Thyroid gland (tissue), 4 donors: ENCODE data around the gene IFIT2. TPM values are rescaled to one million over a fixed set of nuclear protein-coding genes. Genes with fewer than 3 reads are reported as not detected.
"Not testable (repeated sequence)": the region's sequence is repeated elsewhere in the genome, so short reads cannot be mapped to it uniquely, and the experiment has no call there.

Experiments used
- DNase-seq, 2 donors: peaks; one replicate each; pipeline ENCODE4 v3.0.0-alpha.2; 2019
- H3K27ac ChIP-seq, 3 donors: fragments of 200-600 bp; sonication (generic); 1 replicate in 2 of 3; 2 replicates in 1 of 3; pipeline ENCODE4 v1.5.1; 2016 to 2019; ENCODE audit warnings: mild to moderate bottlenecking in 1 of 3, moderate library complexity in 1 of 3
- H3K27me3 ChIP-seq: fragments of 200-600 bp; sonication (generic); one replicate; pipeline ENCODE4 v1.5.1; 2019
- H3K36me3 ChIP-seq, 2 donors: fragments of 200-600 bp; sonication (generic); one replicate each; pipeline ENCODE4 v1.5.1; 2016 to 2019
- H3K4me1 ChIP-seq, 2 donors: fragments of 200-600 bp; sonication (generic); one replicate each; pipeline ENCODE4 v1.5.1; 2017 to 2019
- H3K4me3 ChIP-seq, 3 donors: fragments of 200-600 bp; sonication (generic); replicated peaks in 1 of 3; 1 replicate in 2 of 3; 2 replicates in 1 of 3; pipeline ENCODE4 v1.5.1; 2016; ENCODE audit warnings: mild to moderate bottlenecking in 1 of 3
- H3K9me3 ChIP-seq: fragments of 200-600 bp; sonication (generic); one replicate; pipeline ENCODE4 v1.5.1; 2017
- CTCF ChIP-seq, 6 experiments: fragments of 200-600 bp in 3 of 6; fragments of 450-650 bp in 3 of 6; sonication (generic) in 3 of 6; IDR thresholded peaks; one replicate each; pipeline ENCODE4 v1.5.1; 2016 to 2019; ENCODE audit warnings: antibody characterized with exemption in 6 of 6, mild to moderate bottlenecking in 2 of 6, inconsistent platforms in 1 of 6, moderate library complexity in 1 of 6
- POLR2A ChIP-seq, 2 donors: fragments of 450-650 bp; IDR thresholded peaks; one replicate each; pipeline ENCODE4 v1.6.1; 2017; ENCODE audit warnings: antibody characterized with exemption in 2 of 2, mild to moderate bottlenecking in 2 of 2, moderate library complexity in 1 of 2
- WGBS, 2 donors: methylation state at CpG; one replicate each; pipeline ENCODE4 v1.1.5; 2017; 5-methylcytosine and 5-hydroxymethylcytosine counted together
- intact Hi-C: fragments of 100-400 bp; cut with DNase I; formaldehyde crosslinking; loops from one replicate; pipeline ENCODE4 v1.15.1; 2023
- total RNA-seq, 4 donors: library from RNA; depleted of rRNA; stranded (reverse); fragments of >200 nt; gene quantifications; one replicate each; pipeline ENCODE4 v1.2.3, GENCODE V29; 2016

IFIT2 gene
- total RNA-seq, 4 donors from 2014 or later = 3.4 to 5.4 (median 4.6) TPM

DNA sequence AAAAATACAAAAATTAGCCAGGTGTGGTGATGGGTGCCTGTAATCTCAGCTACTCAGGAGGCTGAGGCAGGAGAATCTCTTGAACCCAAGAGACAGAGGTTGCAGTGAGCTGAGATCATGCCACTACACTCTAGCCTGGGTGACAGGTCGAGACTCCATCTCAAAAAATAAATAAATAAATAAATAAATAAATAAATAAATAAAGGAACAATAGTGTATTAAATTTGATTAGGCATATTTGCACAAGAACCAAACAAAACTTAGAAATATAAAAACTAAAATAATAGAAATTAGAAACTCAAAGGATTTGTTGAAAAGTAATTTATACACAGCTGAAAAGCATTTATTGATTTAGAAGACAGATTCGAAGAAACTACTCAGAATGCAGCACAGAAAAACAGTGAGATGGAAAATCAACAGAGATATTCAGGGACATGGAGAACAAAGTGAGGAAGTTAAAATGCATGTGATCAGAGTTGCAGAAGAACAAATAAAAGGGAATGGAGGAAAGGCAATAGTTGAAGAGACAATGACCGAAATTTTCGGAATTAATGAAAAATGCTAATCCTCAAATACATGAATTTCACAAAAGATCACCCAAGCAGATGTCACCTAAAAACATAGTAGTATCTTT is 43.6 kb downstream of the IFIT2 start:
- TF ChIP-seq CTCF (IDR thresholded peaks at IDR 0.05) = no peak
- no peak for TF ChIP-seq POLR2A (IDR thresholded peaks at IDR 0.05)
- intact Hi-C loops = no loop called here
- Histone ChIP-seq H3K4me3 (no peak overlapping the region), H3K9me3 (no peaks in the 10 kb centered on the region), H3K4me1 (peaks cover 0 to 27% of the 10 kb centered on the region in 2 donors), H3K27me3 (no peaks in the 10 kb centered on the region), H3K27ac (no peak overlapping the region), H3K36me3 (no peaks in the 10 kb centered on the region)
- WGBS, 2 donors = 92 to 96% methylated on average over 4 of the region's 4 CpGs
- no peak for DNase-seq

- no peak for TF ChIP-seq POLR2A (IDR thresholded peaks at IDR 0.05)
- TF ChIP-seq CTCF (IDR thresholded peaks at IDR 0.05) = no peak
- H3K27ac ChIP-seq = peak overlapping the region in 1 of 3 donors; percentile 31
- no peaks in the 10 kb centered on the region for H3K27me3 ChIP-seq
- intact Hi-C loops = no loop called here
- H3K4me1 ChIP-seq = peaks cover 9 to 38% of the 10 kb centered on the region in 2 donors
- H3K36me3 ChIP-seq = no peaks in the 10 kb centered on the region
- DNase-seq = no peak
- no peaks in the 10 kb centered on the region for H3K9me3 ChIP-seq
- no peak overlapping the region for H3K4me3 ChIP-seq
- WGBS, 2 donors = 72 to 83% methylated on average over 4 of the region's 4 CpGs
Observed at GRCh38 chr10:89346405-89347254, 44.8 kb downstream of the IFIT2 start.

DNA sequence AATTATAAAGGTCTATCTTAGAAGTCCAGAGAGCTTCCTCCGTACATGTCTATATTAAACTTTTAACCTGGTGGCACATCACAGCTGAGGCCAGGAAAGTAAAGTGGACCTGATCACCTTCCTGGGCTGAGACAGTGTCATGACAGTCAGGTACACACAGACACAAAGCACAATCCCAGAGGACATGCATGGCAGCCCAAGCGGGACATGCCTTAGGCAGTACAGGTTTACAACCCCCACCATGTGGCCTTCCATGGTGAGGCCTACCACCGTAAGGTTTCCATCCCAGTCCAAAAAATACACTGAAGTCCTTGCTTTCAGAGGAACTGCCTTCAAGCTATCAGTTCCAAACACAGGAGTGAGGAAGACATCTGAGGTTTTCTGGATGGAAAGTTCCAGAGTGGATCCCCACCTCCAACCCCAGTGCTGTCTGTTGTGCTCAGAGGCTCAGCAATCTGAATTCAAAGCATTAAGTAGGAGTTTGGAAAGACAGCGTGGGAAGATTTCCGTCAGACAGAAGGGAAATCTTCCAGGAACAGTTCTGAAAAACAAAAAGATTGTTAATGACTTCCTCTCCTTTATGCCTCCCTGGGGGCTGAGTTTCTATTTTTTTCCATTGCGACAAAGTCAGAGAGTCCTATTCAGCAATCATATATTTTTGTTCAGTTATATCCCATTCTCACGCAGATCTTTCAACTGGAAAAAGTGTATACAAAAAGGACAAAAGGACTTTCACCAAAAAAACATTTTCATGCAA is 46.0 kb downstream of the IFIT2 start:
- WGBS, 2 donors = 77 to 83% methylated on average over 7 of the region's 7 CpGs
- intact Hi-C loops = no loop called here
- peaks cover 14 to 46% of the 10 kb centered on the region in 2 donors for H3K4me1 ChIP-seq

GRCh38 chr10:89348481-89348880 is 46.6 kb downstream of the IFIT2 start:
- DNase-seq = no peak
- intact Hi-C loops = no loop called here
- H3K9me3 ChIP-seq = no peaks in the 10 kb centered on the region
- no peaks in the 10 kb centered on the region for H3K27me3 ChIP-seq
- TF ChIP-seq POLR2A (IDR thresholded peaks at IDR 0.05) (no peak), CTCF (IDR thresholded peaks at IDR 0.05) (no peak)
- H3K27ac ChIP-seq = peak overlapping the region in 1 of 3 donors; percentile 9
- H3K4me1 ChIP-seq = peaks cover 14 to 46% of the 10 kb centered on the region in 2 donors
- H3K36me3 ChIP-seq = no peaks in the 10 kb centered on the region
- 74 to 83% methylated on average over 5 of the region's 5 CpGs for WGBS, 2 donors
- H3K4me3 ChIP-seq = no peak overlapping the region

More for the DNA sequence above, 46.0 kb downstream of the IFIT2 start:
- no peak for TF ChIP-seq POLR2A (IDR thresholded peaks at IDR 0.05)
- no peak overlapping the region for H3K4me3 ChIP-seq
- no peak for DNase-seq
- peak overlapping the region in 2 of 3 donors; percentile 31 to 58 for H3K27ac ChIP-seq
- no peaks in the 10 kb centered on the region for H3K36me3 ChIP-seq
- no peaks in the 10 kb centered on the region for H3K9me3 ChIP-seq
- no peaks in the 10 kb centered on the region for H3K27me3 ChIP-seq

- Histone ChIP-seq H3K27me3 (no peaks in the 10 kb centered on the region), H3K27ac (peak overlapping the region in 1 of 3 donors; percentile 9), H3K4me3 (no peak overlapping the region), H3K36me3 (no peaks in the 10 kb centered on the region), H3K4me1 (peaks cover 14 to 46% of the 10 kb centered on the region in 2 donors), H3K9me3 (no peaks in the 10 kb centered on the region)
- no peak for DNase-seq
- TF ChIP-seq POLR2A (IDR thresholded peaks at IDR 0.05) (no peak), CTCF (IDR thresholded peaks at IDR 0.05) (no peak)
- WGBS, 2 donors = 89 to 94% methylated on average over 2 of the region's 2 CpGs
- intact Hi-C loops = no loop called here
Observed at GRCh38 chr10:89348975-89349374, 47.1 kb downstream of the IFIT2 start.

GRCh38 chr10:89350631-89351315 is 48.9 kb downstream of the IFIT2 start:
- peak; percentile 58 to 69 for DNase-seq
- peak overlapping the region; percentile 43 to 79 (median 44) for H3K27ac ChIP-seq
- intact Hi-C loops, H3K27me3 ChIP-seq, H3K9me3 ChIP-seq, H3K4me3 ChIP-seq, H3K36me3 ChIP-seq: not testable (repeated sequence)
- 57 to 59% methylated on average over 7 of the region's 7 CpGs for WGBS, 2 donors
- peaks cover 14 to 46% of the 10 kb centered on the region in 2 donors for H3K4me1 ChIP-seq
